Stimulated activated CD4-positive, alpha-beta T cell treated with anti-CD3 and anti-CD28 coated beads, Interleukin-12 subunit alpha, Interleukin-12 subunit beta, amount 100 ng/mL, for 4 hours (primary cell): ENCODE data around the gene TPSAB1.
"Not testable (repeated sequence)": the region's sequence is repeated elsewhere in the genome, so short reads cannot be mapped to it uniquely, and the experiment has no call there.

Experiments
- DNase-seq: peaks from one replicate; pipeline ENCODE4 v3.0.0-alpha.2; 2020

The TPSAB1 gene

GRCh38 chr16:1225051-1225451, 15.5 kb upstream of the TPSAB1 start, which contains the start of gene TPSG1:
TSS of gene TPSG1 (minus strand) at chr16:1225268. CDS start at chr16:1225252, 16 bp downstream.
- no peak for DNase-seq

- DNase-seq = not testable (repeated sequence)
Observed at GRCh38 chr16:1225728-1226311, 14.7 kb upstream of the TPSAB1 start.

- DNase-seq = not testable (repeated sequence)
Observed at GRCh38 chr16:1226692-1227091, 13.8 kb upstream of the TPSAB1 start.

GRCh38 chr16:1228227-1228626, 12.3 kb upstream of the TPSAB1 start:
- not testable (repeated sequence) for DNase-seq

- not testable (repeated sequence) for DNase-seq
Observed at GRCh38 chr16:1229476-1229875, 11.0 kb upstream of the TPSAB1 start.

GRCh38 chr16:1230084-1230470, 10.4 kb upstream of the TPSAB1 start, which contains the start of gene TPSB2:
TSS of gene TPSB2 (minus strand) at chr16:1230184. CDS start at chr16:1229951, 233 bp downstream.
- not testable (repeated sequence) for DNase-seq

- not testable (repeated sequence) for DNase-seq
Observed at GRCh38 chr16:1230471-1231212, 9.9 kb upstream of the TPSAB1 start.

GRCh38 chr16:1231301-1231700, 9.2 kb upstream of the TPSAB1 start:
- not testable (repeated sequence) for DNase-seq

- not testable (repeated sequence) for DNase-seq
Observed at GRCh38 chr16:1232049-1232748, 8.3 kb upstream of the TPSAB1 start.

GRCh38 chr16:1236659-1237058, 3.8 kb upstream of the TPSAB1 start:
- not testable (repeated sequence) for DNase-seq

- no peak for DNase-seq
Observed at GRCh38 chr16:1237990-1238389, 2.5 kb upstream of the TPSAB1 start.

GRCh38 chr16:1238909-1239308, 1.6 kb upstream of the TPSAB1 start:
- DNase-seq = not testable (repeated sequence)

GRCh38 chr16:1239575-1239974, 930 bp upstream of the TPSAB1 start:
- DNase-seq = not testable (repeated sequence)

- not testable (repeated sequence) for DNase-seq
Observed at GRCh38 chr16:1241081-1241480, 576 bp downstream of the TPSAB1 start.

GRCh38 chr16:1243363-1243762, 2.9 kb downstream of the TPSAB1 start:
- DNase-seq = not testable (repeated sequence)

- not testable (repeated sequence) for DNase-seq
Observed at GRCh38 chr16:1243907-1244850, 3.7 kb downstream of the TPSAB1 start.

GRCh38 chr16:1244881-1245280, 4.4 kb downstream of the TPSAB1 start:
- DNase-seq = no peak

GRCh38 chr16:1245452-1246020, 5.0 kb downstream of the TPSAB1 start:
- no peak for DNase-seq

- DNase-seq = not testable (repeated sequence)
Observed at GRCh38 chr16:1247903-1248537, 7.5 kb downstream of the TPSAB1 start.

- DNase-seq = not testable (repeated sequence)
Observed at GRCh38 chr16:1249031-1249755, 8.7 kb downstream of the TPSAB1 start.
